Aorta (tissue), 5 donors: ENCODE measurements around the gene UVSSA. TPM values are rescaled to one million over a fixed set of nuclear protein-coding genes. Genes with fewer than 3 reads are reported as not detected.
A peak's percentile ranks its signal among the peaks of the same experiment; 100 is the strongest.
"Not testable (repeated sequence)": the region's sequence is repeated elsewhere in the genome, so short reads cannot be mapped to it uniquely, and the experiment has no call there.

ENCODE experiments used
- ATAC-seq: fragments of 200-7000 bp; cut with Tn5 transposase; one replicate; pipeline ENCODE4 v1.9.1; 2022; ENCODE audit warnings: moderate library complexity; ENCODE audit not compliant: low FRiP score
- DNase-seq, 2 donors: peaks; one replicate each; pipeline ENCODE4 v3.0.0-alpha.2; 2020
- H3K27ac ChIP-seq, 2 donors: one replicate each; pipeline ENCODE4 v1.5.1; 2013; ENCODE audit warnings: low read length in 2 of 2, mild to moderate bottlenecking in 2 of 2, moderate library complexity in 2 of 2, control low read depth in 1 of 2, inconsistent platforms in 1 of 2, low read depth in 1 of 2
- H3K27me3 ChIP-seq, 2 donors: one replicate each; pipeline ENCODE4 v1.6.1; 2013; ENCODE audit warnings: control low read depth in 1 of 2, low read length in 1 of 2, mild to moderate bottlenecking in 1 of 2, moderate library complexity in 1 of 2; ENCODE audit not compliant: insufficient read depth in 2 of 2, control insufficient read depth in 1 of 2
- H3K36me3 ChIP-seq, 2 donors: one replicate each; pipeline ENCODE4 v1.6.1; 2013; ENCODE audit warnings: control low read depth in 1 of 2, low read length in 1 of 2, mild to moderate bottlenecking in 1 of 2; ENCODE audit not compliant: insufficient read depth in 2 of 2, control insufficient read depth in 1 of 2
- H3K4me1 ChIP-seq, 2 donors: one replicate each; pipeline ENCODE4 v1.6.1; 2013; ENCODE audit warnings: low read length in 2 of 2, control low read depth in 1 of 2, mild to moderate bottlenecking in 1 of 2, moderate library complexity in 1 of 2; ENCODE audit not compliant: insufficient read depth in 2 of 2, control insufficient read depth in 1 of 2
- H3K4me3 ChIP-seq, 2 donors: one replicate each; pipeline ENCODE4 v1.5.1; 2013; ENCODE audit warnings: low read length in 2 of 2, control low read depth in 1 of 2, mild to moderate bottlenecking in 1 of 2
- H3K9me3 ChIP-seq: one replicate; pipeline ENCODE4 v1.6.1; 2013; ENCODE audit warnings: mild to moderate bottlenecking, low read length; ENCODE audit not compliant: control insufficient read depth
- WGBS, 2 donors: extraction: QIAGEN DNeasy Blood & Tissue Kit; methylation state at CpG; one replicate each; pipeline ENCODE4 v1.1.7; 2013; 5-methylcytosine and 5-hydroxymethylcytosine counted together
- intact Hi-C, 2 donors: fragments of 100-400 bp; cut with DNase I; formaldehyde crosslinking; loops; one replicate each; pipeline versions ENCODE4 v1.14.2 to v1.15.0; 2022
- polyA plus RNA-seq, 2 donors: library from polyadenylated mRNA; stranded (reverse); fragments of 200-250 nt; gene quantifications; one replicate each; pipeline ENCODE4 v1.2.3, GENCODE V29; 2013
- total RNA-seq, 2 donors: library from RNA; stranded (reverse); fragmentation: NEBNext Ultra II Directional; extraction: Animal tissue kit (Norgen Biotek cat#: 25700); gene quantifications; one replicate each; pipeline ENCODE4 v1.2.1, GENCODE V29; 2021
- donor health status: healthy with polysubstance abuse.
- donor health status: Bipolar disorder and iron deficiency.
- donor health status: DM: no; HTN: no; CAD: no.
- donor health status: DM: no; HTN: no; CAD: no.
- donor health status: DM: yes; HTN: yes; CAD: no.

The UVSSA gene
- total and polyA plus RNA-seq, 4 donors = 2.3 to 33.5 (median 16.3) TPM

GRCh38 chr4:1369091-1369450, 22.1 kb downstream of the UVSSA start:
- Histone ChIP-seq H3K4me3 (no peak overlapping the region), H3K27me3 (no peaks in the 10 kb centered on the region), H3K36me3 (no peaks in the 10 kb centered on the region), H3K27ac (no peak overlapping the region), H3K4me1 (no peaks in the 10 kb centered on the region), H3K9me3 (no peaks in the 10 kb centered on the region)
- no peak for ATAC-seq
- intact Hi-C loops = no loop called here
- 91 to 92% methylated on average over 17 to 18 of the region's 18 CpGs for WGBS, 2 donors
- DNase-seq = peak in 1 of 2 donors; percentile 34

GRCh38 chr4:1369479-1370079, 22.6 kb downstream of the UVSSA start:
- H3K4me3 ChIP-seq = no peak overlapping the region
- intact Hi-C loops = no loop called here
- no peaks in the 10 kb centered on the region for H3K27me3 ChIP-seq
- no peak overlapping the region for H3K27ac ChIP-seq
- 69 to 91% methylated on average over 22 of the region's 22 CpGs for WGBS, 2 donors
- ATAC-seq (no peak), DNase-seq (peak; percentile 13 to 49)
- H3K9me3 ChIP-seq = no peaks in the 10 kb centered on the region
- no peaks in the 10 kb centered on the region for H3K36me3 ChIP-seq
- no peaks in the 10 kb centered on the region for H3K4me1 ChIP-seq

GRCh38 chr4:1370321-1371124, 23.5 kb downstream of the UVSSA start:
- no peaks in the 10 kb centered on the region for H3K36me3 ChIP-seq
- peak; percentile 29 to 59 for DNase-seq
- 92% methylated on average over 29 of the region's 29 CpGs for WGBS, 2 donors

GRCh38 chr4:1371176-1372165, 24.5 kb downstream of the UVSSA start:
- H3K4me1 ChIP-seq = no peaks in the 10 kb centered on the region
- H3K36me3 ChIP-seq = peaks cover 0 to 1% of the 10 kb centered on the region in 2 donors
- ATAC-seq (no peak), DNase-seq (peak in 1 of 2 donors; percentile 14)
- no peak overlapping the region for H3K4me3 ChIP-seq
- 91 to 95% methylated on average over 28 of the region's 28 CpGs for WGBS, 2 donors
- no peaks in the 10 kb centered on the region for H3K9me3 ChIP-seq
- no peak overlapping the region for H3K27ac ChIP-seq
- intact Hi-C loops = no loop called here
- no peaks in the 10 kb centered on the region for H3K27me3 ChIP-seq

More at GRCh38 chr4:1370321-1371124, 23.5 kb downstream of the UVSSA start:
- ATAC-seq = no peak
- H3K27ac ChIP-seq = no peak overlapping the region
- no peak overlapping the region for H3K4me3 ChIP-seq
- intact Hi-C loops = no loop called here
- H3K4me1 ChIP-seq = no peaks in the 10 kb centered on the region
- H3K27me3 ChIP-seq = no peaks in the 10 kb centered on the region
- no peaks in the 10 kb centered on the region for H3K9me3 ChIP-seq

GRCh38 chr4:1372576-1372975, 25.6 kb downstream of the UVSSA start:
- H3K36me3 ChIP-seq, H3K4me3 ChIP-seq, H3K4me1 ChIP-seq, H3K27ac ChIP-seq, intact Hi-C loops, ATAC-seq, H3K9me3 ChIP-seq, H3K27me3 ChIP-seq: not testable (repeated sequence)
- DNase-seq = peak in 1 of 2 donors; percentile 6
- 81 to 92% methylated on average over 14 to 22 of the region's 22 CpGs for WGBS, 2 donors

- DNase-seq (peak; percentile 42 to 68), ATAC-seq (no peak)
- Histone ChIP-seq H3K9me3 (no peaks in the 10 kb centered on the region), H3K27ac (no peak overlapping the region), H3K27me3 (no peaks in the 10 kb centered on the region), H3K4me3 (no peak overlapping the region), H3K36me3 (peaks cover 0 to 1% of the 10 kb centered on the region in 2 donors), H3K4me1 (no peaks in the 10 kb centered on the region)
- intact Hi-C loops = no loop called here
- 94 to 96% methylated on average over 42 of the region's 42 CpGs for WGBS, 2 donors
These were observed 27.1 kb downstream of the UVSSA start for GRCh38 chr4:1373892-1374705.

- DNase-seq = no peak
- Histone ChIP-seq H3K36me3 (peaks cover 0 to 1% of the 10 kb centered on the region in 2 donors), H3K4me3 (no peak overlapping the region), H3K4me1 (no peaks in the 10 kb centered on the region), H3K9me3 (no peaks in the 10 kb centered on the region), H3K27ac (no peak overlapping the region), H3K27me3 (no peaks in the 10 kb centered on the region)
- 94 to 96% methylated on average over 14 of the region's 14 CpGs for WGBS, 2 donors
- intact Hi-C loops = no loop called here
- no peak for ATAC-seq
These were observed 27.7 kb downstream of the UVSSA start for GRCh38 chr4:1374706-1375045.
